ENCODE results near the gene IZUMO1. TPM values are rescaled to one million over a fixed set of nuclear protein-coding genes. Genes with fewer than 3 reads are reported as not detected.

IZUMO1 gene
- total and polyA plus RNA-seq, 9 of the 15 experiments (the other 6 are each of a cell fraction or from before 2014, with no cell fraction given), result 0.14 to 2.1 (median 0.73) TPM

GRCh38 chr19:48737360-48737998 lies 9.2 kb downstream of the IZUMO1 start (continued):
- TF ChIP-seq SMARCA5 (IDR thresholded peaks at IDR 0.05) (0 out of 2 replicates have a peak, but pooled peaks have one; percentile 35), RAD51 (IDR thresholded peaks at IDR 0.05; ENCODE audit: borderline replicate concordance, low read depth) (peak; percentile 48), SP1 (CRISPR knock-in tag; IDR thresholded peaks at IDR 0.05) (peak; percentile 73), ZNF184 (CRISPR knock-in tag; IDR thresholded peaks at IDR 0.05) (no peak), KAT2B (IDR thresholded peaks at IDR 0.05; ENCODE audit: low read depth, low read length) (no peak), ZNF277 (CRISPR knock-in tag; IDR thresholded peaks at IDR 0.05; ENCODE audit: borderline replicate concordance) (no peak), SIN3A (IDR thresholded peaks at IDR 0.05; ENCODE audit: borderline replicate concordance in 2 of 2, control insufficient read depth in 1 of 2, low read depth in 2 of 2, low read length in 2 of 2) (peak; percentile 9 to 66; a peak in 3 of 4 replicates), SRSF3 (IDR thresholded peaks at IDR 0.05; ENCODE audit: insufficient read depth, low read length) (no peak), NCOA1 (IDR thresholded peaks at IDR 0.05; ENCODE audit: low read depth) (0 out of 2 replicates have a peak, but pooled peaks have one; percentile 32), TAF9B (IDR thresholded peaks at IDR 0.05; ENCODE audit: partially characterized antibody) (no peak), YY1 (IDR thresholded peaks at IDR 0.05; ENCODE audit: borderline replicate concordance in 1 of 3, control insufficient read depth in 1 of 3, extremely low read depth in 1 of 3, insufficient read depth in 3 of 3, insufficient read length in 1 of 3, insufficient replicate concordance in 2 of 3, low read depth in 1 of 3, low read length in 2 of 3) (peak in 1 of 3 experiments; percentile 31), ZNF395 (CRISPR knock-in tag; IDR thresholded peaks at IDR 0.05) (0 out of 2 replicates have a peak, but pooled peaks have one; percentile 38), EP300 (IDR thresholded peaks at IDR 0.05; ENCODE audit: low read length) (no peak), CHCHD3 (CRISPR knock-in tag; IDR thresholded peaks at IDR 0.05) (no peak), CTBP1 (IDR thresholded peaks at IDR 0.05; ENCODE audit: borderline replicate concordance) (peak; percentile 21; the same call in 1 of the 2 replicates), USF1 (CRISPR knock-in tag; IDR thresholded peaks at IDR 0.05) (peak; percentile 75), NRF1 (conservative IDR thresholded peaks at IDR 0.05 in 1 of 2, IDR thresholded peaks at IDR 0.05 in 1 of 2) (peak; percentile 37 to 46; a peak in 2 of 4 replicates)
- TF ChIP-seq, protein P1, sequence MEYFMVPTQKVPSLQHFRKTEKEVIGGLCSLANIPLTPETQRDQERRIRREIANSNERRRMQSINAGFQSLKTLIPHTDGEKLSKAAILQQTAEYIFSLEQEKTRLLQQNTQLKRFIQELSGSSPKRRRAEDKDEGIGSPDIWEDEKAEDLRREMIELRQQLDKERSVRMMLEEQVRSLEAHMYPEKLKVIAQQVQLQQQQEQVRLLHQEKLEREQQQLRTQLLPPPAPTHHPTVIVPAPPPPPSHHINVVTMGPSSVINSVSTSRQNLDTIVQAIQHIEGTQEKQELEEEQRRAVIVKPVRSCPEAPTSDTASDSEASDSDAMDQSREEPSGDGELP (CRISPR knock-in tag; IDR thresholded peaks at IDR 0.05; ENCODE audit: borderline replicate concordance), result peak; percentile 95
